Upper lobe of right lung (tissue), 1 donor: ENCODE data around the gene AASDHPPT. TPM values are rescaled to one million over a fixed set of nuclear protein-coding genes. Genes with fewer than 3 reads are reported as not detected.

Experiments used
- total RNA-seq: library from RNA; stranded (reverse); fragmentation: NEBNext Ultra II Directional; extraction: Animal tissue kit (Norgen Biotek cat#: 25700); gene quantifications from one replicate; pipeline ENCODE4 v1.2.1, GENCODE V29; 2021
- donor health status: DM: no; HTN: yes; CAD: no; lungs with severe emphysema.

AASDHPPT gene
- total RNA-seq, 1 donor from 2014 or later, result 27.4 TPM

Other genes with a start within 250 kb of the AASDHPPT start
- gene MSANTD4, start 55.4 kb upstream of the AASDHPPT start, total RNA-seq, result 15.4 TPM
- gene KBTBD3, start 315 bp upstream of the AASDHPPT start, total RNA-seq, result 10.8 TPM